Erythroblast (primary cell): ENCODE measurements around the gene ATOH7.
"Not testable (repeated sequence)": the region's sequence is repeated elsewhere in the genome, so short reads cannot be mapped to it uniquely, and the experiment has no call there.

ENCODE experiments used
- DNase-seq, 2 experiments: peaks; one replicate each; lab custom pipeline; 2025; lab: John Stamatoyannopoulos, UW
- GATA1 ChIP-seq: IDR thresholded peaks from 2 replicates; pipeline ENCODE4 v1.6.1; 2011; ENCODE audit warnings: low read depth, mild to moderate bottlenecking, control low read depth, low read length, moderate library complexity
- POLR2A ChIP-seq: IDR thresholded peaks from 2 replicates; pipeline ENCODE4 v1.6.1; 2011; ENCODE audit warnings: mild to moderate bottlenecking, low read length

ATOH7 gene

DNA sequence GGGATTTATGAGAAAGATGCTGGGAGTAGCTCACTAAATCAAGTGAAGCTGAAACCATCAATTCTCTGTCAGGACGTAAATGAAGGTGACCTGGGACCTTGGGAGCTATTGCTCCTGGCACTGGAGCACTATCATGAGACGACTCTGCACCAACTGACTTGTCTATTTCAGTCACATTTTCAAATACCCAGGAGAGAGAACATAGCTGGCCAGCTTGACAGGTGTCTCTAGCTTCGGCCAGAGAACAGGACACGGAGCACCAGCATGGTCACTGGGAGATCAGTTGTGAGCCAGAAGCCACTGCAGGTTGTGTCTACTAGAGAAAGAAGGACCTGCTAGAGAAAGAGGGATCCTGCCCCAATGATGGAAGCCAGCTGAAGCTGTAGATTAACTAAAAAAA, 17.4 kb upstream of the ATOH7 start:
- TF ChIP-seq POLR2A (no peak), GATA1 (no peak)
- no peak for DNase-seq

DNA sequence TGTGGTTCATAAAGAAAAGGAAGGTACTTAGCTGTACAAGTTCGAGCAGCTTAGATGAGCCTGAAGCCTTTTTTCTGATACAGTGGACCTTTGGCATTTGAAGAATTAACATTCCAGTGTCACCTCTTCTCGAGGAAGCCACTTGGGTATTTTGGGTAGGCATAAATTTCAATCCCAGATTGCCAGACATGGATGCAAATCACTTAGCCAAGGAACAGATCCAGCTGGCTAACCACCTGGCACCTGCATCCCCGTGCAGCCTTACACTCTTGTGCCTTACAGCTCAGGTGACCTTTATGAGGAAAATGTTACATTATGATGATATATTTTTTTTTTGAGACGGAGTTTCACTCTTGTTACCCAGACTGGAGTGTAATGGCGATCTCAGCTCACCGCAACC, 16.0 kb upstream of the ATOH7 start:
- no peak for TF ChIP-seq POLR2A
- no peak for TF ChIP-seq GATA1
- no peak for DNase-seq

DNA sequence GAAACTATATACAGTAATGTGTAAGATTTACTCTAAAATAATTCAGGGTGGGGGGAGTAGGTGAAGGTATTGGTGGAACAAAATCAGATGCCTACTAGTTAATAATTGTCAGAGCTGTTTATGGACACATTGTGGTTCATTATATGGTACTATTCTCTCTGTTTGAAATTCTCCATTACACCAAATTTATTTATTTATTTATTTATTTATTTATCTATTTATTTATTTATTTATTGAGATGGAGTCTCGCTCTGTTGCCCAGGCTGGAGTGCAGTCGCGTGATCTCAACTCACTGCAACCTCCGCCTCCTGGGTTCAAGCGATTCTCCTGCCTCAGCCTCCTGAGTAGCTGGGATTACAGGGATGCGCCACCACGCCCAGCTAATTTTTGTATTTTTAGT, 14.5 kb upstream of the ATOH7 start:
- DNase-seq: not testable (repeated sequence)

DNA sequence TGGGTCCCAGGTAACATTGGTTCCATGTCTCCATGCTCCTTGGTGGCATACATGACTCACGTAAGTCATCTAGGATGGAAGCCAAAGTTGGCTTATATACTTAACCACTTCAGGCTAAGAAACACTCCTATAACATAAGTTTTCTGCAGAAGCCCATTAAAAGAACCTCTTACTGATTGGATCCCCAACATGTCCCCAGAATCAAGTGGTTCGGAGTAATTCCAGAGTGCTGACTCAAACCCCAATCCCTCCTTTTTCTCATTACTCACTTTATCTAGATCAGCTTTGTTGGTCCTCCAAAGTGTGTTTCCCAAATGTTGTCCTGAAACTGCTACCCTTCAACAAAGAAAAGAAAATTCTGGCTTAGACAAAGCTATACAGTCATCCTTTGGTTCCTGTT, 10.1 kb upstream of the ATOH7 start:
- no peak for DNase-seq
- TF ChIP-seq GATA1 (no peak), POLR2A (no peak)

DNA sequence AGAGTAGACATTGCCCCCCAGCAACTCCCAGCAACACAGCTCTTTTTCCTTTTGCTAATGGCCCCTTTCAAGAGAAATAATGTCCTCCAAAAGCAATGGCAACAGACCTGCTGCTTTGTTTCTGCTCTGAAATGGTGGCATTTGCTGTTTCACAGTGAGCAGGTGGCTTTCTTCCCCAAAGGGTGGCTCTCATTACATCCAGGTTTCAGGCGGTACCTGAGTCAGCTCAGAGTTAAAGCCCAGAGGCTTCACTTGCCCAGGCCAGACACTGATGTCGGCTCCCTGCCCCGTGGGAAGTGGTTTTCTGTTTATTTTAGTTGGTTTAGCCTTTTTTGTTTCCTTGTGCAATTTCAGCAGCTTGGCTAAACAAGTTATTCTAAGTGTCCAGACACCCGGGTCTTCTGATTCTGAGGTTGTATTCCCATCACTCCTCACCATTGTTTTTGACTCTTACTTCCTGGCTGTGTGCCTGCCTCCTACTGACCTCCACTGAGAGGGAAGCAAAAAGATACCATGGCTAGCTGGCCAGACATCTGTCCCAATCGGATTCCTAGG, 7.8 kb upstream of the ATOH7 start:
- DNase-seq: no peak
- TF ChIP-seq POLR2A (no peak), GATA1 (no peak)

DNA sequence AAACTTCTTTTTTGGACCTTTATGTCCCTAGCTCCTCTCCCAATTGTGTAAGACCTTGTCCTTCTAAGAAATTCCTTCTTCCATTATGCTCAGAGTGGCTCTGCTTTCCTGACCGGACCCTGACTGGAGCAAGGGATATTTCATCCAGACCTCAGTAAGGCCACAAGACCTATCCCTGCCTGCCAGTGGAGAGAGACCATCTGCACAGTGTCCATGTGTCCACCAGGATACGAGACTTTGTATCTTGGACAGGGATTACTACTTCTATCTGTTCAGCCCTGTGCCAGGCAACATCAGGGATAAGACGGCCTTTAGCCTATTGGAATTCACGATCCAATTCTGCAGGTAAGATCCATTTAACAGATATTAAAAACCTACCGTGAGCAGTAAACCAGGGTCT, 7.2 kb upstream of the ATOH7 start:
- no peak for TF ChIP-seq GATA1
- TF ChIP-seq POLR2A: no peak
- no peak for DNase-seq

DNA sequence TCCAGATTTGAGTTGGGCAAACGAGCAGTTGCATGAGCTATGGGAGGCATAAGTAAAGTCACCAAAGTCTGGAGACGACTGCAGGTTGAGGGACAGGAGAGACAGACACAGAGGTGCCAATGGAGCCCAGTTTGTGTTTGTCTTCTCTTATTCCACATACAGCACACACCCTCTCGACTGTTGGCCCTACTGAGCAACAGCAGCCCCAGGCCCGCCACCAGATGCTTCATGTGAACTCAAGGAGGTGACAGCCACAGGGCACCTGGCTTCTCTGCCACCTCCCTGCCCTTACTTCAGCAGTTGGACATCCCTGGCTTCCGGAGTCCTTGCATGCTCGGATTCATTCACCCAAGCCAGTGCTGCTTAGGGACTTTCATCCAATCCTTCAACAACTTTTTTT, 6.5 kb upstream of the ATOH7 start:
- DNase-seq: no peak
- no peak for TF ChIP-seq POLR2A
- no peak for TF ChIP-seq GATA1

DNA sequence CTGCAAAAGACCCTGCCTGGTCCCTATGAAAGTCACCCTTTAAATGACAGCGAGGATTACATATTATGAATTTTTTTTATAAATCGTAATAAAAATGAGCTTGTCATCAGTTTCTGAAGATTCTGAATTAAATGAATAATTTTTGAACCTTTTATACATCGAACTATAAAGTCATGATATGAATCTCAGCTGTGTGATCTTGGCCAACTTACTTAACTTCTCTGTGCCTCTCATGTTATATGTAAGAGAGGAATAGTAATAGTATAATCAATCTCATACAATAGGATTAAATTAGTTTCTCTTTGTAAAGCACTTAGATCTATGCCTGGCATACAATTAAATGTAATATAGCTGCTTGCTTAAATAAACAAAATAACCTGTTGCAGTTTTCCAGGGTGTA, 5.3 kb upstream of the ATOH7 start:
- no peak for DNase-seq
- TF ChIP-seq GATA1: no peak
- TF ChIP-seq POLR2A: no peak

DNA sequence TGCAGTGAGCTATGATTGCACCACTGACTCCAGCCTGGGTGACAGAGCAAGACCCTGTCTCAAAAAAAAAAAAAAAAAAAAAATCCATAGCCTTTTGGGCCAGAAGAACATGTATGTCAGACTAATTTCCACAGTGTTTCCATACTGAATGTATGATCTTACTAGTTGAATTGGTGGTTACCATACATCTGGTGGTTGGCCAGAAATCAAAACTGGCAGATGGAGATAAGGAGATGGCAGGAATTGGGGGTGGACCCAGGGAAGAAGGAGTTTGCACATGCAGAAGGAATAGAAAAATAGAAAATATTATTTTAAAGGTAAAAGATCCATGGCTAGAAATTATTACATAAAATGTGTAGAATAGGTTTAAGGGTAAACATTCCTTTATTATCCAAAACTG, 3.7 kb upstream of the ATOH7 start:
- TF ChIP-seq GATA1 (no peak), POLR2A (no peak)
- DNase-seq: no peak

DNA sequence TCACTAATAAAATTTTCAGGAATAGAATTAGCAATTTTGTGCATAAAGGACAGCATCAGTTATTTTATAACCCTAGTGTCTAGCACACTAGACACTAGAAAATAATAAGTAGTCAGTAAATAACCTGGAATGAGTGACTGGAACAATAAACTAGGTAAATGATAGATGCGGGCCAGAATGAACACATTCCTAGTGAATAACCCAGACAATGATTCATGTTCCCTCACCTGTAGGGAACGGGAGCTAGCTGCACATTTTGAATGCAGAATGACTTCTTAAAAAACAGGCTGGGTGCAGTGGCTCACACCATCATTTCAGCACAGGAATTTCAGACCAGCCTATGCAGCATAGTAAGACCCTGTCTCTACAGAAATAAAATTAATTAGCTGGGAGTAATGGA, 3.2 kb upstream of the ATOH7 start:
- DNase-seq: no peak
- no peak for TF ChIP-seq POLR2A
- no peak for TF ChIP-seq GATA1

DNA sequence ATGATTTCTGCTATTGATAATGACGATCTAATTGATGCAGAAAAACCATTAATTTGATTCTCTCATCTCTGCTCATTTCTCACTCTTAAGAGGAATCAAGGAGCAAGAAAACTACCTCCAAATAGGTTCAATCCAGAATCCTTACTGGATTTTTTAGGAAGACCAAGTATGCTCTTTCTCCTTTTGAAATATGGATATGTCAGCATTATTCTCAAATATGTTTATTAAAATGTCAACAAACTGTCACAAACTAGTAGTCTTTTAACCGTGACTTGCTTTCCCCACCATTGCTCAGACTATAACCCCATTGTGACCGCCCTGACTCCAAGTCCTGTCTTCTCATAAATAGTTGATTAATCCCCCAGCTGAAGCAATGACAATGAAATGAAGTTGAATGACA, 1.1 kb upstream of the ATOH7 start:
- no peak for TF ChIP-seq GATA1
- TF ChIP-seq POLR2A: no peak
- no peak for DNase-seq

DNA sequence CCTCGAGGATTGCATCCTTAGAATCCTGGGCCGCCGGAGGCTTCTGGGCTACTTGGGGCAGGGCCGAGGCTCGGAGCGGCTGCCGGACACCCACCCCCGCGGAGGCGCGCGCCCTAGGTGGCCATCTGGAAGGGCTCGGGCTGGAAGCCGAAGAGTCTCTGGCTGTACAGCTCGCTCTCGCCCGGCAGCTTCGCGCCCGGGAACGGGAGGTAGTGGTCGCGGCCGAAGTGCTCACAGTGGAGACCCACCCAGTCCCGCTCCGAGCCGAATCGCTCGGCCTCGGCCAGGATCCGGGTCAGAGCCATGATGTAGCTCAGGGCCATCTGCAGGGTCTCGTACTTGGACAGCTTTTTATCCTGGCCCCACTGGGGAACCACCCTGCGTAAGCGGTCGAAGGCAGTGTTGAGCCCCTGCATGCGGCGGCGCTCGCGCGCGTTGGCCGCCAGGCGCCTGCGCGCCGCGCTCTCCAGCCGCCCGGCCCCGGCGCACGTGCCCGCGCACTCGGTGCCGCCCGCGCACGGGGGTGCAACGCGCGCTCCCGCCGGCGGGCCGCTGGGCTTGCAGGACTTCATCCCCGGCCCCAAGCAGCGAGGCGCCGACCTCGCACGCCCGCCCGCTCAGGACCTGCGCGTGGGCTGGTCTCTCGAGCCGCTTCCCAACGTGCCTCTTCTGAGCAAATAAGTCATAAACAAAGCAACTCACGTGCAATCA, 652 bp downstream of the ATOH7 start:
- peak; percentile 74 to 78 for DNase-seq
- TF ChIP-seq POLR2A (no peak), GATA1 (no peak)

DNA sequence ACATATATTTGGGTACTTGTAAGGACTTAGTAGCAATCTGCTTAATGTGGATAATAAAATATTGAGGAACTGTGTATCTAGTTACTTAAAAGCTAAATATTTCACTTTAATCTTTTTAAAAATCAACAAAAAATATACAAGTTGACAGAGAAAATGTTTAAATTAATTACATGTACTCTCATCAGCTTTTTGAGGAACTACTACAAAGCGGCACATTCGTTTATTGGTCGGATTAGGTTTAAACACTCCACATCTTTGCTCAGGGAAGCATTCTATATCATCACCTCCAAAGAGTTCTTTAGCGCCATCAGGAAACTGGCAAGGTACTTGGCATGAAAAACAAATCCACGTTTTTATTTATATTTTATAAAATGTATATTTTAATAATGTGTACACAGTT, 1.6 kb downstream of the ATOH7 start:
- TF ChIP-seq GATA1 (no peak), POLR2A (no peak)
- DNase-seq: no peak

DNA sequence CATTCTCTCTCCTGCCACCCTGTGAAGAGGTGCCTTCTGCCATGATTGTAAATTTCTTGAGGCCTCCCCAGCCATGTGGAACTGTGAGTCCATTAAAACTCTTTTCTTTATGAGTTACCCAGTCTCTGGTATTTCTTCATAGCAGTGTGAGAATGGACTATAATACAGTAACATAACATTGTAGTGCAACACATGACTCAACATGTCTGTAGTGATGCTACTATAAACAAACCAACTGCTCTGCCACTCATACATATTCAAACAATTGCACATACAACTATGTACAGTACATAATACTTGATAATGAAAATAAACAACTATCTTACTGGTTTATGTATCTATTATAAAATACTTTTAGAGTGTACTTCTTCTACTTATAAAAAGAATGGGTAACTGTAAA, 7.1 kb downstream of the ATOH7 start:
- no peak for DNase-seq
- no peak for TF ChIP-seq GATA1
- TF ChIP-seq POLR2A: no peak

DNA sequence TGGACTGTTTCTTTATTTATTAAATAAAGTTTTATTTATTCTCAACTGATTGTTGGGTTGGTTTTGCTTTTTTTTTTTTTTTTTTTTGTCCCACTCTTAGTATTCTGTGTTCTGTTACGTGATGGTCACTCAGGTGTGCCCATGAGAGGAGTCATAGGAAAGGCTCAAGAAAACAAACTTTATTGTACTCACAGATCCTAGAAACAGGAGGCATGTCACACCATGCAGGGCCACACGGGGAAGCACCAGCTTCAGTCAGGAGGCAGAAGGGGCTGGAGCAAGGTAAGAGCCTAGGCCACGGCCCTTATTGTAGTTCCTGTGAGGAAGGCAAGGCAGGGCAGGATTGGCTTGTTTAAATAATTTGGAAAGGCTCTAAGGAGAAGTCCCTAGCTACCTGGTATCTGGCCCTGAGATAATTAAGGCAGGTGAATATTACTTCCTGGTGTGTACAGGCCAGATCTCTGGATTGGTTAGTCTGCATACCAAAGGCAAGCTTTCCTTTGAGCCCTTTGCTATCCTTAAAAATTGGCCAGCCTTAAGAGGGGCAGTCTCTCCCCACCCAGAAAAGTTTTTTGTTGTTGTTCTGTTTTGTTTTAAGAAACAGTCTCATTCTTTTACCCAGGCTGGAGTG, 8.3 kb downstream of the ATOH7 start:
- TF ChIP-seq GATA1 (no peak), POLR2A (no peak)

More for the DNA sequence above, 8.3 kb downstream of the ATOH7 start:
- peak in 1 of 2 experiments; percentile 19 for DNase-seq
